Measurements from ENCODE around the gene XPR1.

- no peak for TF ChIP-seq POLR2A (IDR thresholded peaks at IDR 0.05)
- no peak for TF ChIP-seq CTCF (IDR thresholded peaks at IDR 0.05)
Observed at GRCh38 chr1:180769889-180770288, 138.1 kb downstream of the XPR1 start.
